Ectodermal cell (in vitro differentiated cells): ENCODE results near the gene HPS4.

Experiments
- H3K27ac ChIP-seq: 2 replicates; pipeline ENCODE4 v1.7.0; 2013; ENCODE audit warnings: mild to moderate bottlenecking, low read depth, low read length; ENCODE audit not compliant: insufficient read depth, poor library complexity, severe bottlenecking
- H3K27me3 ChIP-seq: 2 replicates; pipeline ENCODE4 v1.7.0; 2013; ENCODE audit warnings: mild to moderate bottlenecking, low read length; ENCODE audit not compliant: insufficient read depth, control insufficient read depth, poor library complexity, severe bottlenecking
- H3K36me3 ChIP-seq: one replicate; pipeline ENCODE4 v1.7.0; 2013; ENCODE audit warnings: low read length; ENCODE audit not compliant: control insufficient read depth, insufficient read depth
- H3K4me1 ChIP-seq: one replicate; pipeline ENCODE4 v1.7.0; 2013; ENCODE audit warnings: low read length; ENCODE audit not compliant: control insufficient read depth, insufficient read depth
- H3K4me3 ChIP-seq: 2 replicates; pipeline ENCODE4 v1.7.0; 2013; ENCODE audit warnings: low read depth, low read length, control low read depth; ENCODE audit not compliant: insufficient read depth
- H3K9me3 ChIP-seq: 2 replicates; pipeline ENCODE4 v1.7.0; 2013; ENCODE audit warnings: mild to moderate bottlenecking, low read length, moderate library complexity; ENCODE audit not compliant: control insufficient read depth
- WGBS, 2 experiments: methylation state at CpG; one replicate each; pipeline ENCODE4 v1.1.7; 2013; ENCODE audit warnings: missing lambda C conversion rate in 2 of 2; 5-methylcytosine and 5-hydroxymethylcytosine counted together

The HPS4 gene

DNA sequence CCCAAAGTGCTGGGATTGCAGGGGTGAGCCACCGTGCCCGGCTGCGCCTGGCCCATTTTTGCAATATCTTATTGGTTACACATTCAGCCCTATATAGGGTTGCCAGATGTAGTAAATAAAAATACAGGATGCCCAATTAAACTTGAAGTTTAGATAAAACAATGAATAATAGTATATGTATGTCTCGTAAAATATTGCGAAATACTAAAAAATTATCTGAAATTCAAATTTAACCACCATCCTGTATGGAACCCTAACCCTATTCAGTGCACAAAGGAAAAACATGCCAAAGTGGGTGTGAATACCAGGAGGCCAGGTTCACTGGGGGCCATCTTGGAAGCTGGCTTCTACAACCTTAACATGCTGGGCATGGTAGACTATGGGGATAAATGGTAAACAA, 33.8 kb upstream of the HPS4 start:
- Histone ChIP-seq H3K27ac (no peak overlapping the region), H3K4me3 (no peak overlapping the region), H3K4me1 (peaks cover 9% of the 10 kb centered on the region), H3K36me3 (no peaks in the 10 kb centered on the region), H3K9me3 (no peaks in the 10 kb centered on the region), H3K27me3 (no peaks in the 10 kb centered on the region)
- 92 to 94% methylated on average over 3 to 5 of the region's 5 CpGs for WGBS, 2 experiments

GRCh38 chr22:26516503-26516902, 32.9 kb upstream of the HPS4 start:
- Histone ChIP-seq H3K27me3 (no peaks in the 10 kb centered on the region), H3K36me3 (no peaks in the 10 kb centered on the region), H3K9me3 (no peaks in the 10 kb centered on the region), H3K4me1 (peaks cover 9% of the 10 kb centered on the region), H3K4me3 (no peak overlapping the region), H3K27ac (no peak overlapping the region)
- WGBS, 2 experiments = 91 to 95% methylated on average over 1 of the region's 1 CpG

- H3K9me3 ChIP-seq = no peaks in the 10 kb centered on the region
- WGBS, 2 experiments = 89 to 92% methylated on average over 3 of the region's 3 CpGs
- no peaks in the 10 kb centered on the region for H3K36me3 ChIP-seq
- no peaks in the 10 kb centered on the region for H3K27me3 ChIP-seq
- peaks cover 9% of the 10 kb centered on the region for H3K4me1 ChIP-seq
- no peak overlapping the region for H3K27ac ChIP-seq
- H3K4me3 ChIP-seq = no peak overlapping the region
Measured at GRCh38 chr22:26515931-26516330, 32.3 kb upstream of the HPS4 start.

DNA sequence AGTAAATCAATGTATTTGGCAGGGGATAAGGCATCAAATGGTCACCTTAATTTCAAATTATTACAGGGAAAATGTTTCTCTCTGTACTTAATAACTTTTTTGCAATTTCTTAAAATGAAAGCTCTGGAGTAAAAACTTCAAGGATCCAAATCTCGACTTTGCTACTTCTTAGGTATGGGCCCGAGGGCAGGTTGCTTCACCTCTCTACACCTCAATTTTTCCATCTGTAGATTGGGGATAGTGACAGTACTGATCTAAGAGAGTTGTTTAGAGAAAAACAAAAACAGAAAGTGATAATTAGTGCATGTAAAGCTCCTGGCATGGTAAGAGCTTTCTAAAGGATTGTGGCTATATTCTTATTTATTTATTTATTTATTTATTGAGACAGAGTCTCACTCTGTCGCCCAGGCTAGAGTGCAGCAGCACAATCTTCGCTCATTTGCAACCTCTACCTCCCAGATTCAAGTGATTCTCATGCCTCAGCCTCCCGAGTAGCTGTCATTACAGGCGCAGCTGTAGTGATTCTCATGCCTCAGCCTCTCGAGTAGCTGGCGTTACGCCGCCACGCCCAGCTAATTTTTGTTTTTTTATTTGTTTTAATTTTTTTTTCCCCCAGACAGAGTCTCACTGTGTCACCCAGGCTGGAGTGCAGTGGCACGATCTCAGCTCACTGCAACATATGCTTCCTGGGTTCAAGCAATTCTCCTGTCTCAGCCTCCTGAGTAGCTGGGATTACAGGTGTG, 31.0 kb upstream of the HPS4 start:
- peaks cover 9% of the 10 kb centered on the region for H3K4me1 ChIP-seq
- no peaks in the 10 kb centered on the region for H3K27me3 ChIP-seq
- 83 to 94% methylated on average over 10 to 12 of the region's 12 CpGs for WGBS, 2 experiments
- no peak overlapping the region for H3K4me3 ChIP-seq
- H3K36me3 ChIP-seq = peaks cover 8% of the 10 kb centered on the region
- no peaks in the 10 kb centered on the region for H3K9me3 ChIP-seq
- no peak overlapping the region for H3K27ac ChIP-seq

DNA sequence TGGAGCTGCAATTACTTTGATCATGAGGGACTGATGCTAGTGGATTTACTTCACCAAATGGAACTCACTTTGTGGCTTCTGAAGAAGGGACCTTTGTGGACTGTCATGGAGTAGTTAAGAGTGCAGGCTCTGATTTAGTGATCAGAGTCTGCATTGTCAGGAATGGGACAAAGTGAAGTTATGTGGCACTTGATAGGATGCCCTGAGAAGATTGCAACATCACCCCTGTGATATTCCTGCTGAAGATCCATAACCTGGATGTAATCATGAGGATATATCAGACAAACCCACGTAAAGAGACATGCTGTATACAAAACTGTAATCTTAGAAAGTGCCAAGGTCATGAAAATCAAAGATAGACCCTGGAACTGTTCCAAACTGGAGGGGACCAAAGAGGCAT, 30.3 kb upstream of the HPS4 start:
- Histone ChIP-seq H3K27me3 (no peaks in the 10 kb centered on the region), H3K36me3 (peaks cover 11% of the 10 kb centered on the region), H3K27ac (no peak overlapping the region), H3K9me3 (no peaks in the 10 kb centered on the region), H3K4me3 (no peak overlapping the region), H3K4me1 (peaks cover 9% of the 10 kb centered on the region)
- 91 to 100% methylated on average over 1 of the region's 1 CpG for WGBS, 2 experiments

- no peaks in the 10 kb centered on the region for H3K27me3 ChIP-seq
- 0 to 1% methylated on average over 40 of the region's 40 CpGs for WGBS, 2 experiments
- peaks cover 20% of the 10 kb centered on the region for H3K36me3 ChIP-seq
- H3K27ac ChIP-seq = no peak within 1 kb of the TSS
- peaks cover 9% of the 10 kb centered on the region for H3K4me1 ChIP-seq
- H3K9me3 ChIP-seq = no peaks in the 10 kb centered on the region
- peak within 1 kb of the TSS; percentile 83 for H3K4me3 ChIP-seq
Measured at GRCh38 chr22:26512149-26512793, 28.7 kb upstream of the HPS4 start, which contains the start of gene TFIP11. Gene TFIP11 (minus strand): TSS chr22:26512473. CDS start chr22:26510272, 2,201 bp downstream.

DNA sequence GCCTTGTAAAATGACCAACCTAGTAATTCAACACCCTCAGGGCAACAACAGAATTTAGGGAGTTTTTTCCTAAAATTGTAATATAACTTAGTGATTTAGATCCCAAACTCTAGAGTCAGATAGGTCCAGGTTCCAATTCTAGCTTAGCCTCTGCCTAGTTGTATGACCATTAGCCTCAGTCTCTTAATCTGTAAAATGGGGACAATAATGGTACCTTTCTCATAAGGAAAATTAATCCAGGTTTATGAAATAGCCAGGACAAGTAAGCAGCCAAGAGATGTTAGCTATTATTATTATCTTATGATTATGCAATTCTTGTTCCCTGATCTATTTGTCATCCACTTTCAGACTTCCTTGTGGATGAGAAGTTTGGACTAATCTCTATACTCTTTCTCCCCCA, 24.6 kb upstream of the HPS4 start:
- no peaks in the 10 kb centered on the region for H3K9me3 ChIP-seq
- H3K4me3 ChIP-seq = no peak overlapping the region
- H3K36me3 ChIP-seq = peaks cover 39% of the 10 kb centered on the region
- H3K27ac ChIP-seq = no peak overlapping the region
- H3K27me3 ChIP-seq = no peaks in the 10 kb centered on the region
- peaks cover 6% of the 10 kb centered on the region for H3K4me1 ChIP-seq

- 92 to 93% methylated on average over 1 of the region's 1 CpG for WGBS, 2 experiments
- H3K36me3 ChIP-seq = peaks cover 58% of the 10 kb centered on the region
- H3K9me3 ChIP-seq = no peaks in the 10 kb centered on the region
Measured at GRCh38 chr22:26503758-26504157, 20.2 kb upstream of the HPS4 start.

DNA sequence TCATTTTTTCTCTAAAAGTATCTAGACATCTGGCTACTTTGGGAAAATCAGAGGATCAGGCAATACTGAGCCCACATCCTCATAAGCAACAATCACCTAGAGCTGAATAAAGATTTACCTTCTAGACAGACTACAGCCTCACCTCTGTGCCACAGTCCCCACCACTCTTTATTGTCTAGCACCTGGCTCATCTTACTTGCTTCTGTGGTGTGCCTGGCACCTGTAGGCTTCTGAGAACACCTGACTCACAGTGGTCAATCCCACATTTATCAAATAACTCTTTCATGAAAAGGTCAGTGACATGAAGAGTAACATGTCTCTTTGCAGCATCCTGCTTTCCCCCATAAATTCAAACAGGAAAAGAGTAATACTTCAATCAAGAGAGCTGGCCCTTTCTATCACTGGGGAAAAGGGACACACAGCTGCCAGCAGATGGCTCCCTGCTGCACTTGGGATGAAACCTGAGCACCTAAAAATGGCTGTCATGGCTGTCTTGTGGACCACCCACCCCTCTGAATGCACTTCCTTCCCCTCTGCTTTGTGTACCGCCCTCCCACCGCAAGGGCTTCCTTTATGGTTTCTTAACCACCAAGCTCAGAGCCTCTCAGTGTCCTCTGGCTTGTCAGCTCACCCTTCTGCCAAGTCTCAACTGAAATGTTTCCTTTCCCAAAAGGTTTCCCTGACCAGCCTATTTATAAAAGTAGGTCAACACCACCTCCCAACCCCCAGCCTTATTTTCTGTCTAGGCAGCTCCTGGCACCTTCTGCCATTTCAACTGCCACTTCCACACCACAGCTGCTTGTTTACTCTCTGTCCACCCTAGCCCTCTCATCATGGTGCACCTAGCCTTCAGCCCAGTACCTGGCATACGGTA, 19.3 kb upstream of the HPS4 start:
- WGBS, 2 experiments = 53 to 57% methylated on average over 3 of the region's 3 CpGs
- Histone ChIP-seq H3K4me3 (no peak overlapping the region), H3K9me3 (no peaks in the 10 kb centered on the region), H3K27ac (no peak overlapping the region), H3K36me3 (peaks cover 55% of the 10 kb centered on the region), H3K4me1 (peaks cover 4% of the 10 kb centered on the region), H3K27me3 (no peaks in the 10 kb centered on the region)

More at GRCh38 chr22:26503758-26504157, 20.2 kb upstream of the HPS4 start:
- no peak overlapping the region for H3K27ac ChIP-seq
- H3K4me3 ChIP-seq = no peak overlapping the region
- peaks cover 4% of the 10 kb centered on the region for H3K4me1 ChIP-seq
- no peaks in the 10 kb centered on the region for H3K27me3 ChIP-seq

DNA sequence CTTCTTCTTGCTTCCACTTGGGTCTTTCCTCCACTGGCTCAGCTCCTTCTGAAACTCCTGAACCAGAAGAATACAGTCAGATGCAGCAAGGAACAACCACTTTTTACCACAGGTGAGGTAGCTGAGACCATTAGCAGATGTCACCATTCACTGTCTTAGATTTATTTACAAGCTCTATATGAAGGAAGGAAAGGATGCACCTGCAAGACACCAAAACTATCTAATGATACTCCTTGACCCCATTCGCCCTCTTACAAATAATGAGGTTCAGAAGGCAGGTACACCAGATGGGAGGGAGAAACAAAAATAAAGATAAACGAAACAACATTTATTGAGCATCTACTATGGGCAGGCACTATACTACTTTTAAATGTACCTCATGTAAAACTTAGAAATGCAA, 18.4 kb upstream of the HPS4 start:
- H3K36me3 ChIP-seq = peaks cover 52% of the 10 kb centered on the region
- H3K9me3 ChIP-seq = no peaks in the 10 kb centered on the region
- peaks cover 4% of the 10 kb centered on the region for H3K4me1 ChIP-seq
- H3K27ac ChIP-seq = no peak overlapping the region
- no peak overlapping the region for H3K4me3 ChIP-seq
- 86 to 100% methylated on average over 1 to 2 of the region's 2 CpGs for WGBS, 2 experiments
- H3K27me3 ChIP-seq = no peaks in the 10 kb centered on the region
